Left lobe of liver (tissue), 2 donors: ENCODE results near the gene LDLRAD4. TPM values are rescaled to one million over a fixed set of nuclear protein-coding genes. Genes with fewer than 3 reads are reported as not detected.
"Not testable (repeated sequence)": the region's sequence is repeated elsewhere in the genome, so short reads cannot be mapped to it uniquely, and the experiment has no call there.

ENCODE experiments used
- ATAC-seq: fragments of 200-7000 bp; cut with Tn5 transposase; one replicate; pipeline ENCODE4 v1.9.1; 2020; ENCODE audit warnings: mild to moderate bottlenecking, moderate library complexity
- DNase-seq: peaks from one replicate; pipeline ENCODE4 v3.0.0-alpha.2; 2020; ENCODE audit warnings: low spot score
- total RNA-seq: library from RNA; stranded (reverse); gene quantifications from one replicate; pipeline ENCODE4 v1.2.1, GENCODE V29; 2021
- donor health status: DM: no; HTN: no; CAD: no; lungs with moderate emphysema.
- donor health status: DM: no; HTN: yes; CAD: no.

LDLRAD4 gene
- total RNA-seq, 1 donor from 2014 or later, result 41.9 TPM

DNA sequence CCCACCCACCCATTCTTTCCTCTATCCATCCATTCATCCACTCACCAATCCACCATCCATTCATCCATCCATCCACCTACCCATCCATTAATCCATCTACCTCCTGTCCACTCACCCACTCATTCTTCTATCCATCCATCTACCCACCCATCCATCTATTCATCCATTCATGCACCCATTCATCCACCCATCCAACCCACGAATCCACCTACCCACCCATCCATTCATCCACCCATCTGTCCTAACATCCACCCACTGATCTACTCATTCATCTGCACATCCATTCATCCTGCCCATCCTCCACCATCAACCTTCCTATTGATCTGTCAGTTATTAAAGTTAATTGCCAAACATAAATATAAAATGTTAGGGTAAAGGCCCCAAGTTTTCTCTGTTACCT is 25.6 kb downstream of the LDLRAD4 start:
- ATAC-seq (no peak), DNase-seq (no peak)

DNA sequence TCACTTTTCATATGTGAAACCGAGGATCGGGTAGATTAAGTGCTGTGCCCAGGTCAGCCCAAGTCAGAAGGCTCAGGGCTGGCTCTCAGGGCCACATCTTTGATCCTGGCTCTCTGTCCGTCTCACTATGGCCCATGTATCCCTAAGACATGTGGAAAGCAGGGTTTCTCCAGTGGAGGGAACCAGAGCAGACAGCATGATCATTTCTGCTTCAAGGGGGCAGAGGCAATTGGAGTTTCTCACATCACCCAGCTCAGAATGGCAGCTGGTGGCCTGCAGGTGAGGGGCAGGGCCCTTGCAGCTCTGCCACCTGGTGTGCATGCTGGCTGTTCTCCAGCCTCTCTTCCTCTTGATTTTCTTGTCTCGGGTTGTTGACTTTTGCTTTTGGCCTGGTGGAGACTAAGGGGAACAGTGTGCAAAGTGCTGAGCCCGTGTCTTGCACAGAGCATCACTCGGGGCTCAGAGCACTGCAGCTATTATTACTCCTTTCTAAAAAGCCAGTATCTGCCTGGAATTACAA is 27.0 kb downstream of the LDLRAD4 start:
- no peak for ATAC-seq
- peak; percentile 32 for DNase-seq

DNA sequence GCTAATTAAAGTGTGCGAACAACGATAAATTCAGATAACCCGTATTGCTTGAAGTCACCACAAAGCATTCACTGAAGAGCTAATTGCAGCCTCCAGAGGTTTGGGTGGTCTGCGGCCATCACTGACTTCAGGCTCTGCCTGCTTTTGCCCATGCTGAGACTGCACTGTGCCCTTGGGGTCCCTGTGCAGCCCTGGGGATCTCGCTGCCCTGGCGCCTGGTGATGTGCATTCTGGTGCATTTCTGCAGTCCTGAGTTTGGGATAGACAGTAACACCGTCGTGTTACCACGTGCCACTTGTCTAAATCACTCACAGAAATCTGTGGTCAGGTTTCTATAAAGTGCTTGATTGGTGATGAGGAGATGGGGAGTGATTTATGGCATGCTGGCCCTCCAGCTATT is 27.6 kb downstream of the LDLRAD4 start:
- no peak for ATAC-seq
- peak; percentile 34 for DNase-seq

DNA sequence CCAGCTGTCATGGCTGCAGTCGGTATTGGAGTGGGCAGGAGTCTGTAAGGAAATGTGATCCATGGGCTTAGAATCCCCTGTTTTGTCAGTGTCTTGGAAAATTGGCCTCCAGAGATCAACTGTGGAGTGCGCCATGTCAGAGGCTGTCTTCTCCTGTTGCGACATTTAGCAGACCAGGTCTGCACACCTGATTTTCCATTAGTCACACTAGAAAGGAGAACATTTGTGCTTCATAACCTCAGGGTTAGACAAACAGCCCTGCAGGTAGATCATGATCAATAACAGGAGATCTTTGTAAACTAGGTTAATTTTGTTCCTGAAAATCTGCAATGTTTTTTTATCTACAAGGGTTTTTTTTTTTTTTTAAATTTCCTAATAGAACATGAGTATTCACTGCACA is 28.0 kb downstream of the LDLRAD4 start:
- ATAC-seq (peak; percentile 94), DNase-seq (peak; percentile 54)

DNA sequence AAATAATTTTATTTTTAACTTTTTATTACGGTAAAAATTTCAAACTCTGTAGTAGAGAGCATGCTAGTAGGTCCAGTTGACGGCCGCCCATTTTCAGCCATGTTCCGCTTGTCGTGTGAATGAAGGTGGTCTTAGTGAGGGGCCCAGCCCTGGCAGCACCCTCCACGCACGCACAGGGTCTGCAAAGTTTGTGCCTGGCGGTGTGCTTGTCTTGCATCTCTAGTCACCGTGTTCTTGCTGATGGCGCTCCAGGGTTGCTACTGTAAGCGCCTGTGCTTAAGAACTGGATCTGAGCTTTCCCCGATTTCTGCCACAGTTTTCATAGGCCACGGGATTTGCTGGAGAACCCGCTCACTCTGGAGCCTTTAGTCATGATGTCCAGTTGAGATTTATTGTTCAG is 28.9 kb downstream of the LDLRAD4 start:
- ATAC-seq, result no peak
- DNase-seq, result peak; percentile 30

DNA sequence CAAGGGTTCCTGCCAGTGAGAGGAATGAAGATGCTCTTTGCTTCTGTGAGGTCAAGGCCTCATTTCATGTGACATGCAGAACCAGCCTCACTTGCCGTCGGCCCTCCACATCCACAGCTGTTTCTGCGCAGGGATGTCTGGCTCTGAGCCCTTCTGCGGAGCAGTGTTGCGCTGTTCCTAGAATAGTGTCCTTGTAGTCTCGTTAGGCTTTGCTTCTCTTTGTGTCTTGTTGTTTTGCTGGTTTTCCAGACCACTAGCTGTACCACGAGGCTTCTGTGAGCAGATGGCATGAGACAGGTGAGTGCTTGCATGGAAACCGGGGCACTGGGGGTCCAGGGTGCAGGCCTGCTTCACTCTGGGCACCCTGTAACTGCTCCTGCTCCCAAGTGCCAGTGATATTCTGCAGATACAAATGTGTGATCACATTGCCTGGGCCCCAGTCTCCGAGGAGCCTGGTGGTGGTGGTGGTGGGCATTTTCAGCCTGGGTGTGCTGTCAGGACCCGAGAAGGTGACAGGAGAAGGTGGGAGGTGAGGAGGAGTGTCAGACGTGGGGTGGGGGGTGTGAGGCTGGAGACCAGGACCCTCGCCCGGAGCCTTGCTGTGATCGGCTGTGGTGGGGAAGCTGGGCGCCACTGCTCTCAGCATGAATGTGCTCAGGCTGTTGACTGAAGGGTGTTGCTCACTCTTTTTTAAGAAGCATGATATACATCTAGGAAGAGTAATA is 34.3 kb downstream of the LDLRAD4 start:
- DNase-seq (peak; percentile 35), ATAC-seq (no peak)

DNA sequence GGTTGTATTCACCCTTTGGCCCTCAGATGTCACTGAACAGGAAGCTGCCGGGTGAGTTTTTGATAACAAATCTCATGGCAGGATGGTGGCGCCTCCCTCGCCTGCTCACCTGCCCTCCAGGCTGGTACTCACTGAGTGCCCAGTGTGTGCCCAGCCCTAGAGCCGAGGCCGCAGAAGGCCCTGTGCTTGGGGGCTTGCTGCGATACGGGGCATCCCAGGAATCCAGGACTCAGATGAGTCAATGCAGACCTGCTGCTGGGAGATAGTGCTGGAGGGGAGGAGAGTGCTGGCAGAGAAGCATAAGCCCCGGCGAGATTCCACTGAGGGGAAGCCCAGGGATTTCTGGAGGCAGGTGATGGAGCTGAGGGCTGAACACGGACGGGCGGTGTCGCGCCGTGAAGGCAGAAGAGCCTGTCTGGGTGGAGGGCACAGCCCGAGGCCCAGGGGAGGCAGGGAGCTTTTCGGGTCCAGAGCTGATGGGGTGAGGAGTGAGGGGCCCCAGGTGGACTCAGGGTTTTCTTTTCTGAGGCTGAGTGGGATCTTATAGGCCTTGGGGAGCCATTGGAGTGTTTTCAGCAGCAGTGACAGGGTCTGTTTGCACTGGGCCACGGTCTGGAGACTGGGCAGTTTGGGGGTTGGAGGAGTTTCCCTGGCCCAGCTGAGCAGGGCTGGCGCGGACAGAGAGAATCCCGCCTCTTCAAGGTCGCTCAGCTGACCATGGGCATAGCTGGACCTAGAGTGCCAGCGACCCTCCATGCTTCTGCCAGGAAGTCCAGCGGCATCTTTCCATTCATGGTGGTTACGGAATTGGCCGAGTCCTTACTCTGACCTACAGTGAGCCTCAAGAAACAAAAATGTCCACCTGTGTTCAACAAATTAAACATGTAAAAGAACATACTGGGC is 35.5 kb downstream of the LDLRAD4 start:
- DNase-seq (peak; percentile 40), ATAC-seq (peak; percentile 32)

DNA sequence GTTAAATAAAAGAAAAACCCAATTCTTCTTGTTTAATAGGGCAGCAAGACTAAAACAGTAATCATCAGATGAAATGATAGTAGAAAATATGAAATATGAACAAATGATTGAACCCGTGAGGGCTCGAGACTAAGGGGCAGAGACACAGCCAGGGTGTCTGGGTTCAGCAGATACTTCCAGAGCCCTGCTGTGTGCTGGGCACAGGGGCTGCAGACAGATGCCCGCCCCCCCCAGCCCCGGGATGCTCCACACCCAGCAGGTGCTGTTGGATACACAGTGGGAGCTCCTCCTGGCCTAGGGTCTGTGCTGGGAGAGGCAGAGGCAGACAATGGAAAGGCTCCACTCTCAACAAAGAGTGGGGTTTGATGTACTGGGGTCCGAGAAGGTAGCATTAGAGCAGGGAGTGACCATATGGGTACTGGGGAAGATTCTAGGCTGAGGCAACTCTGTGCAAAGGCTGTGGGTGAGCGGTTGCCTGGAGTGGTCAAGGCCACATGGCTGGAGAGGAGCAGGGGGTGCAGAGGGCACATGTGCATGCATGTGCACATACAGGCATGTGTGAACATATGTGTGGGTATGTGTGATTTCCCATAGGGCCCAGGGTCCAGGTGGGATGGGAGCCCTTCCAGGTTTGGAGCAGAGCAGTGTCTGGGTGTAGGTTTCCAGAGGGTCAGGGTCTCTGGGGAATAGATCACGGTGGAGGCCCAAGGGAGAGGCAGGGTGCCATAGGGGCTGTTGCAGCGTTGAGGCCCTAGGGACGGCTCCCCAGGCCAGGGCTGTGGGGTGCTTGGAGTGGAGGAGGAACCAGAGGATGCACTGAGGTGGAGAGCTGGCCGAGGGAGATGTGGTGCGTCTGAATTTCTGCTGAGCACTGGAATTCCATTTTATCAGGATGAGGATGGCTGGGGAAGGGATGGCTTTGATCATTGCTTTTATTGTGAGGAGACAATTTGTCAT is 36.7 kb downstream of the LDLRAD4 start:
- DNase-seq, result peak; percentile 35
- no peak for ATAC-seq

DNA sequence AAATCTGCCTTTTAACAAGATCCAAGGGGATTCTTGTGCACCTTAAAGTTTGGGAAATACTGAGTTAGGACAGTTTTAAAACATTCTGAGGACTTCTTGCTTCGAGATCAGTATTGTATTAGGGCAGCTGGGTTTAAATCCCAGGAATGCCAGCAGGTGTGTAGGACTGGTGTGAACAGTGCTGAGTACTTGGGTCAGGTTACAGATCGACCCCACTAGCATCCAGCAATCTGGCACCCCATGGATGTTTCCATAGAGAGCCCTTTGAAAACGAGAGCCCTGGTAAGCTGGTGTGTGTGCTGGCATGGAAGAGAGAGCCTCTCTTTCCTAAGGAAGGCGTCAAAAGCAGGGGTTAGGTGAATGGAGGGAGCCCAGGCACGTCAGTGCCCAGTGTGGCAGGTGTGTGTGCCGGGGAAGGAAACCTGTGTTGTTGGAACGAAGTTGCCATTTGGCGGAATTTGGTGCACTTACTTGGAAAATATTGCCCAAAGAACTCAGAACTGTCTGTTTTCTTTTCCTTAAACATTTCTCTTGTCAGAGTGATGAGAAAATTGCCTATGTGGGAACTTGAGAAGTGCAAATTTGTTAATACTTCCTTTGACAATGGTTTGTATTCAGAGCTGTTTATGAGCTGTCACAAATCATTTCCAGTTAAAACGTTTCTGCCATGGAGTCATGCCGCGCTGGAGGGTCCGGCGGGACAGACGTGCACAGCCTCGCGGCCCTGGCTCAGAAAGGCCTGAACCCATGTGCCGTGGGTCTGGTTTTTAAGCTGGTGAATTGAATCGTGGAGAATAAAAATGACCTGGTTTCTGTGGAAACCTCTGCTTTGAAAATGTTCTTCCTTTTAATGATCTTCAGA is 38.1 kb downstream of the LDLRAD4 start:
- DNase-seq (peak; percentile 15), ATAC-seq (no peak)

DNA sequence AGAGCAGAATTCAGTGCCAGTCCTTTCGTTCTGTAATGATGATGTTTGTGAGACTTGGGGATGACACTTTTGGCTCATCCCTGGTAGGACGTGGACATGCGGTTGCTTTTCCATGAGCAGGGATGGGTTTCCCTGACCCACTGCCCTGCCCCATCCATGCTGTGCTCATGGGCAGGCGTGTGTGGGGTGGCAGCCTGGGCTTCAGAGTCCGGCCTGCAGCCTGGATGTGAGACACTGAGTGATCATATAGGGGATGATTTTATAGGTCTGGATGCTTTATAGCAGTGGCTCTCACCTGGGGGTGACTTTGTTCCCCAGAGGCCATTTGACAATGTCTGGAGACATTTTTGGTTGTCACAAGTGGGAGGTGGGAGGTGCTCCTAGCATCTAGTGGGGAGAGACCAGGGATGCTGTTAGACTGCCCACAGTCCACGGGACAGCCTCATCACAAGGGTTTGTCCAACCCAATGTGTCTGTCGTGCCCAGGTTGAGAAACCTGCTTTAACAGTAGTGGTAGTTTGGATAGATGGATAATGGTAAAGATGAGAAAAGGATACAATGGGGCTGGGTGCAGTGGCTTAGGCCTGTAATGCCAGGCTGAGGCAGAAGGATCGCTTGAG is 38.9 kb downstream of the LDLRAD4 start:
- DNase-seq (peak; percentile 16), ATAC-seq (no peak)

DNA sequence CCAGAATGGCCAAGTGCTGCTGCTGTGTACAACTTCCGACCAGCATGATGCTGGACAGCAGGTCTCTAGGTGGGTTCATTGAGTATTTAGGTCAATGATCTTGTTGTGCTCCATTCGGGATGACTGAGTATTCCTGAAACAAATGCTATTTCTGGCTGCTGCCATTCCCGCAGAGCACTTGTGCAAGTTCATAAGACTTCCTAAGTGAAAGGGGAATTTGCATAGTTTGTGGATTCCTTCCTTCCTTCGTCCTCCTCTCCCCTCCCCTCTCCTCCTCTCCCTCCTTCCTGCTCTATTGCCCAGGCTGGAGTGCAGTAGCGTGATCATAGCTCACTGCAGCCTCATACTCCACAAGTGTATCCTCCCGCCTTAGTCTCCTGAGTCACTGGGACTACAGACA is 40.4 kb downstream of the LDLRAD4 start:
- DNase-seq, result peak; percentile 16
- peak; percentile 45 for ATAC-seq

DNA sequence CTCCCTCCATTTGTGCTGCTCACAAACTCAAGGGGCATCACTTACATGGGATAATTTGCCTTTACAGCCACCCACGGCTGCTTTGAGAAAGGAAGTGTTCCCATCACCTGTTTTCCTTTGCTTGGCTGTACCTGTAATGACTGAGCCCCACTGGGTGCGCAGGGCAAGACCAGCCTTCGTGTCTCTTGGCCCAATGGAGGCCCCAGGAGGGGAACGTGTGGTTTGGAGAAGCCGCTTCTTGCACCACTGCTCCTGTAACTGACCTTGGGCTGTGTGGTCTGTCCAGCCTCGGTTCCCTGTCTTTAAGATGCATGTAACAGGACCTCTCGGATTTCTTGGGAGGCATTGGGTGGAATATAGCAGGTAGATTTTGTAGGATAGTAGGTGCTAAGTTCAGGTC is 41.1 kb downstream of the LDLRAD4 start:
- DNase-seq, result no peak

DNA sequence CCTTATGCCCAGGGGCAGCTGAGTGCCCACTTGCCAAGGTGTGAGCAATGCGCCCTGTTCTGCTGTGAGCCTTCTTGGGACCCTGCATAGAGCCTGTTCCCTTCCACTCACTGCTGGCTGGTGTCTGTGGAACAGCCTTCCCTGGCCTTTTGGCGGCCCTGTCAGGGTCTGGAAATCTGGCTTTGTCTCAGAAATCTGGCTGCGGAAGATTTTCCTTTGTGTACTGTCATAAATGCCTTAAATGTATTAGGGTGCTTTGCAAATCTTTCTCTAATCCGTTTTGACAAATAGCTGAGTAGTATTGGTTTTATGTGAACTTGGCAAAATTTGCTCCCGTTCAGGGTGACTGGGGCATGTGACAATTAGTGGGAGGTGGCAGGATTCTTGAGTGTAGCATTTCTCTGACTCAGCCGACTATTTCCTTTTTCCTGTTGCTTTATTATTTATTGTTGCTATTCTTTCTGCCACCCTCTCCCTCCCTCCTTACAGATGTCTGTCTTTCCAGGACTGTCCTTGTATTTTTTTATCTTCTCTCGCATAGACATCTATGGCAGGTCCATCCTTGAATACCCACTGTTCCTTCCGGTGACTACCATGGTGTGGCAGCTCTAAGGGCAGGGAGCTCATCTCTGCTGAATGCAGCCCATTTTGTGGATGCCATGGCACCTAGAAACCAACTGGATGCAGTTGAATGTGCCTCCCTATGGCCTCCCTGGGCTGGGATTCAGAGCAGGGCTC is 41.8 kb downstream of the LDLRAD4 start:
- peak; percentile 56 for ATAC-seq
- DNase-seq, result no peak

More for the DNA sequence above, 41.1 kb downstream of the LDLRAD4 start:
- ATAC-seq, result no peak

DNA sequence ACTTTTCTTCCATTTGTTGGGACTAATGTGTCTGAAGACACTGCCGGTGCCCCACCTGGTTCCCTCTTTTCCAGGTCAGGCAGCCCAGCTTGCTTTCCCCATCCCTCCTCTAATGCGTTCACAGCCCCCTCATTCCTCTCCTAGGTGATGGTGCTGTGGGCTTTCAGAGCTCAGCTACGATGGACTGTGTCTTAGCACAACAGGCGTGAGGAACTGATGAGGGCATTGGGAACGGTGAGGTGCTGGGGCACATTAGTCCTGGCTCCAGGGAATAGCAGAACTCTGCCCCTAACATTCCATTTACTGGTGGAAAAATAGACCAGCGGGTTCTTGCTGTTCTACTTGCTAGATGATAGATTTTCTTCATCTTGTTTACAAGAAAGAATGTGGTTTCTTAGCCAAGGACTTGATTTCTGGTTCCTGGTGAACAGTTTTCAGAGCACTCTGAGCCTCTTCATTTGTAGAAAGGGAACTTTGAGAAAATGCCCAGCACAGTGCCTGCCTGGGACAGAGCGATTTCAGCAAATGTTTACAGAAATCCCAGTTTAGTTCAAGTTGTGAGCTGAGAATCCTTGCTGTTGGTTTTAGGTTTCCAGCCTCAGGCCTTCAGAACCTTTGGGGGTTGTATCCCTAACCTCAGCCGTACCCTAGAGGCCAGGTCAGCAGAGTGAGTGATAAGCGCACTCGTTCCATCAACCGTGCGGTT is 42.5 kb downstream of the LDLRAD4 start:
- DNase-seq (no peak), ATAC-seq (no peak)

DNA sequence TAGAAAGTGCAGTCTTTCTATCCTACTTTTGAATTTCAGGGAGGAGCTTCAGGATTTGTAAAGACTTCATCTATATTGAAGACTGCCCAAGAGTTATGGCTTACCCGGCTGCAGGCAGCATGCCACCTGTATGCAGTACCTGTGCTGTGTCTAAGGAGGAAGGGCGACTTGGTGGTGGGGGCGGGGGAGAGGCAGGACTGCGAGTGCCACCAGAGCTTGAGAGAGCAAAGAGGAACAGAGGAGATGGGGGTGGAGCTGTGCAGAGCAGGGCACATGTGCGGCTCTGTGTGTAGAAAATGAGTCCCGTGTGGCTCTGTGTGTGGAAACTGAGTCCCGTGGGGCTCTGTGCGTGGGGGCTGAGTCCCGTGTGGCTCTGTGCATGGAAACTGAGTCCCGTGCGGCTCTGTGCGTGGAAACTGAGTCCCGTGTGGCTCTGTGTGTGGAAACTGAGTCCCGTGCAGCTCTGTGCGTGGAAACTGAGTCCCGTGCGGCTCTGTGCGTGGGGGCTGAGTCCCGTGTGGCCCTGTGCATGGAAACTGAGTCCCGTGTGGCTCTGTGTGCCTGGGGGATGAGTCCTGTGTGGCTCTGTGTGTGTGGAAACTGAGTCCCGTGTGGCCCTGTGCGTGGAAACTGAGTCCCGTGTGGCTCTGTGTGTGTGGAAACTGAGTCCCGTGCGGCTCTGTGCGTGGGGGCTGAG is 43.2 kb downstream of the LDLRAD4 start:
- DNase-seq (no peak), ATAC-seq (peak; percentile 16)

DNA sequence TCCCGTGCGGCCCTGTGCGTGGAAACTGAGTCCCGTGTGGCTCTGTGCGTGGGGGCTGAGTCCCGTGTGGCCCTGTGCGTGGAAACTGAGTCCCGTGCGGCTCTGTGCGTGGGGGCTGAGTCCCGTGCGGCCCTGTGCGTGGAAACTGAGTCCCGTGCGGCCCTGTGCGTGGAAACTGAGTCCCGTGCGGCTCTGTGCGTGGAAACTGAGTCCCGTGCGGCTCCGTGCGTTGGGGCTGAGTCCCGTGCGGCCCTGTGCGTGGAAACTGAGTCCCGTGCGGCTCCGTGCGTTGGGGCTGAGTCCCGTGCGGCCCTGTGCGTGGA is 43.8 kb downstream of the LDLRAD4 start:
- peak; percentile 8 for DNase-seq
- not testable (repeated sequence) for ATAC-seq
